Measurements from ENCODE around the gene PITPNC1. TPM values are rescaled to one million over a fixed set of nuclear protein-coding genes. Genes with fewer than 3 reads are reported as not detected.

The PITPNC1 gene
- total RNA-seq, 1 experiment from 2014 or later, result 37.5 TPM

DNA sequence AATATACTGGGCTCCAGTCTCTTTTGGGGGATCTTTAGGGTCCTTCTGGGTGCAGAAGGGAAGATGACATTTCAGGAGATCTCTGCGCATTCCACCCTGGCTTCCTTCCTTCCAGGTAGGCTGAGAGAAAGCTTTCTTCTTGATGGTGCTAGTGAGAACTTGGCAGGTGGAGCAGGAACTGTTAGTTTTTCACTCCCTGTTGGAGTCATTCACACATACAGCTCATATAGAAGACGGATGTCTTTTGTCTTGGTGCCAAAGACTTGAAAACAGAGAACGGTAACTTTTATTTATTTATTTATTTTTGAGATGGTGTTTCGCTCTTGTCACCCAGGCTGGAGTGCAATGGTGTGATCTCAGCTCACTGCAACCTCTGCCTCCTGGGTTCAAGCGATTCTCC lies 43.9 kb downstream of the PITPNC1 start:
- no peak overlapping the region for H2BK20ac ChIP-seq (ENCODE audit: low read depth, low read length, poor library complexity, severe bottlenecking)
- no peak overlapping the region for H3K27ac Mint-ChIP-seq
- no peak overlapping the region for H2BK120ac ChIP-seq (ENCODE audit: low read depth, low read length, poor library complexity, severe bottlenecking)
- no peaks in the 10 kb centered on the region for H3K23me2 ChIP-seq (ENCODE audit: insufficient read length, low read depth, low read length, poor library complexity, severe bottlenecking)
- no peak overlapping the region for H3K9ac ChIP-seq (ENCODE audit: extremely low read depth, insufficient read length, low read length)
- peaks cover 10% of the 10 kb centered on the region for H3K79me1 ChIP-seq (ENCODE audit: insufficient read depth, low read depth, low read length, poor library complexity, severe bottlenecking)
- H3K27me3 Mint-ChIP-seq (ENCODE audit: low read depth), result no peaks in the 10 kb centered on the region
- H3K4ac ChIP-seq (ENCODE audit: low read depth, low read length), result no peak overlapping the region
- no peak overlapping the region for H4K8ac ChIP-seq (replicated peaks; ENCODE audit: insufficient read length, low read depth, low read length)
- H3K9me3 Mint-ChIP-seq, result no peaks in the 10 kb centered on the region
- no peaks in the 10 kb centered on the region for H3K27me3 ChIP-seq (ENCODE audit: insufficient read depth, low read length)
- no peak overlapping the region for H2BK5ac ChIP-seq (ENCODE audit: insufficient read length, low read length)
- H3K23ac ChIP-seq (ENCODE audit: insufficient read length, low read depth, low read length), result no peak overlapping the region
- no peak overlapping the region for H2AFZ ChIP-seq (ENCODE audit: low read length)
- H3K4me2 ChIP-seq (ENCODE audit: insufficient read depth, insufficient read length, low read length), result no peak overlapping the region
- no peak overlapping the region for H2AK5ac ChIP-seq (ENCODE audit: insufficient read length, low read length)
- no peak overlapping the region for H4K5ac ChIP-seq (ENCODE audit: insufficient read length, low read depth, low read length)
- peaks cover 7% of the 10 kb centered on the region; the same call in 1 of the 2 replicates for H3K4me1 ChIP-seq (ENCODE audit: insufficient read depth, low read length)
- no peak overlapping the region for H4K91ac ChIP-seq (ENCODE audit: insufficient read length, low read depth, low read length)
- peaks cover 2% of the 10 kb centered on the region; the same call in 1 of the 2 replicates for H3K79me2 ChIP-seq (ENCODE audit: insufficient read depth, low read length)
- peaks cover 2 to 6% (median 3%) of the 10 kb centered on the region in 3 experiments; a peak in 5 of 7 replicates for H3K36me3 Mint-ChIP-seq (ENCODE audit: insufficient read depth in 1 of 3, low read depth in 3 of 3)
- H3K14ac ChIP-seq (ENCODE audit: insufficient read depth, low read length), result no peak overlapping the region
- H2BK12ac ChIP-seq (ENCODE audit: insufficient read length, low read depth, low read length), result no peak overlapping the region
- H4K20me1 ChIP-seq (ENCODE audit: control insufficient read depth, insufficient read depth, insufficient read length), result no peaks in the 10 kb centered on the region
- H3K18ac ChIP-seq (ENCODE audit: insufficient read length, low read depth, low read length), result no peak overlapping the region
- H3K9me3 ChIP-seq (ENCODE audit: control insufficient read depth, low read depth, low read length), result no peaks in the 10 kb centered on the region
- H2BK15ac ChIP-seq (ENCODE audit: low read depth, low read length), result no peak overlapping the region
- no CpG with 5 or more reads among the region's 5 CpGs for WGBS (ENCODE audit: extremely low coverage, insufficient read length, low lambda C conversion rate)
- no peak overlapping the region for H3K4me3 Mint-ChIP-seq
- TF ChIP-seq CTCF (conservative IDR thresholded peaks at IDR 0.05), result no peak
- H3K56ac ChIP-seq (ENCODE audit: insufficient read length, low read depth, low read length), result no peak overlapping the region
- peaks cover 24 to 29% of the 10 kb centered on the region in 2 experiments for H3K4me1 Mint-ChIP-seq
- H3T11ph ChIP-seq (ENCODE audit: low read length), result no peak overlapping the region
- H3K27ac ChIP-seq (ENCODE audit: insufficient read length, low read depth, low read length), result no peak overlapping the region
- DNase-seq, result no peak

Measured in H9 (cell line).